ENCODE results near the gene DNAH1.

GRCh38 chr3:52395503-52395865 lies 79.4 kb downstream of the DNAH1 start:
- no peak for TF ChIP-seq EZH2 (IDR thresholded peaks at IDR 0.05; ENCODE audit: insufficient read depth, poor library complexity, severe bottlenecking)
- TF ChIP-seq EZH2phosphoT487 (IDR thresholded peaks at IDR 0.05; ENCODE audit: insufficient read depth, low read depth): no peak
